EL (cell line): ENCODE data around the gene DLGAP4.

Experiments used
- DNase-seq: peaks from one replicate; pipeline ENCODE4 v3.0.0-alpha.2; 2016

Gene DLGAP4

GRCh38 chr20:36275441-36276189, 30.5 kb upstream of the DLGAP4 start:
- DNase-seq, result no peak

- DNase-seq, result no peak
Measured at GRCh38 chr20:36277546-36277945, 28.6 kb upstream of the DLGAP4 start.

GRCh38 chr20:36279362-36279761, 26.8 kb upstream of the DLGAP4 start:
- DNase-seq, result no peak

GRCh38 chr20:36279776-36280175, 26.4 kb upstream of the DLGAP4 start:
- no peak for DNase-seq

GRCh38 chr20:36281785-36282380, 24.3 kb upstream of the DLGAP4 start:
- no peak for DNase-seq

- no peak for DNase-seq
Measured at GRCh38 chr20:36284751-36285150, 21.4 kb upstream of the DLGAP4 start.

GRCh38 chr20:36285746-36286447, 20.2 kb upstream of the DLGAP4 start:
- no peak for DNase-seq

- DNase-seq, result no peak
Measured at GRCh38 chr20:36297656-36298055, 8.5 kb upstream of the DLGAP4 start.

- no peak for DNase-seq
Measured at GRCh38 chr20:36298061-36298460, 8.1 kb upstream of the DLGAP4 start.

- no peak for DNase-seq
Measured at GRCh38 chr20:36298795-36299339, 7.3 kb upstream of the DLGAP4 start.

GRCh38 chr20:36299459-36299858, 6.7 kb upstream of the DLGAP4 start:
- DNase-seq, result no peak

- no peak for DNase-seq
Measured at GRCh38 chr20:36301359-36302119, 4.6 kb upstream of the DLGAP4 start.

GRCh38 chr20:36303020-36303595, 3.0 kb upstream of the DLGAP4 start:
- DNase-seq, result no peak

- DNase-seq, result no peak
Measured at GRCh38 chr20:36303831-36304230, 2.3 kb upstream of the DLGAP4 start.

GRCh38 chr20:36304786-36305495, 1.2 kb upstream of the DLGAP4 start:
- DNase-seq, result no peak

GRCh38 chr20:36306553-36307411, 643 bp downstream of the DLGAP4 start:
- no peak for DNase-seq

- DNase-seq, result no peak
Measured at GRCh38 chr20:36307412-36308325, 1.5 kb downstream of the DLGAP4 start.

GRCh38 chr20:36308353-36308752, 2.2 kb downstream of the DLGAP4 start:
- DNase-seq, result no peak

GRCh38 chr20:36308986-36309385, 2.8 kb downstream of the DLGAP4 start:
- DNase-seq, result no peak

- DNase-seq, result no peak
Measured at GRCh38 chr20:36309643-36310042, 3.5 kb downstream of the DLGAP4 start.
